Immature natural killer cell (primary cell): ENCODE measurements around the gene MED27. TPM values are rescaled to one million over a fixed set of nuclear protein-coding genes. Genes with fewer than 3 reads are reported as not detected.

Experiments
- DNase-seq, 3 donors: peaks; one replicate each; pipeline ENCODE4 v3.0.0; 2022; ENCODE audit warnings: mixed read lengths in 1 of 3
- H3K27ac Mint-ChIP-seq, 6 donors: one replicate each; pipeline ENCODE4 v1.8.0; 2020; ENCODE audit warnings: mixed read lengths in 6 of 6, mild to moderate bottlenecking in 5 of 6, inconsistent platforms in 4 of 6, moderate library complexity in 3 of 6
- H3K27me3 Mint-ChIP-seq, 3 donors: one replicate each; pipeline ENCODE4 v1.8.0; 2020 to 2021; ENCODE audit warnings: low read depth in 3 of 3, mild to moderate bottlenecking in 3 of 3, mixed read lengths in 3 of 3, moderate library complexity in 3 of 3, inconsistent platforms in 1 of 3
- H3K36me3 Mint-ChIP-seq, 3 donors: one replicate each; pipeline ENCODE4 v1.8.0; 2020; ENCODE audit warnings: mixed read lengths in 3 of 3, inconsistent platforms in 2 of 3, mild to moderate bottlenecking in 2 of 3
- H3K4me1 Mint-ChIP-seq, 2 donors: one replicate each; pipeline ENCODE4 v1.8.0; 2020; ENCODE audit warnings: inconsistent platforms in 2 of 2, mild to moderate bottlenecking in 2 of 2, mixed read lengths in 2 of 2, moderate library complexity in 1 of 2
- H3K4me3 Mint-ChIP-seq, 5 donors: one replicate each; pipeline ENCODE4 v1.8.0; 2020; ENCODE audit warnings: mild to moderate bottlenecking in 5 of 5, mixed read lengths in 5 of 5, inconsistent platforms in 3 of 5, moderate library complexity in 3 of 5
- H3K9me3 Mint-ChIP-seq, 6 donors: one replicate each; pipeline ENCODE4 v1.8.0; 2020; ENCODE audit warnings: mild to moderate bottlenecking in 6 of 6, mixed read lengths in 6 of 6, inconsistent platforms in 4 of 6, moderate library complexity in 3 of 6
- polyA plus RNA-seq, 3 donors: library from polyadenylated mRNA; unstranded; fragments of 300-500 nt; fragmentation: Illumina TruSeq; gene quantifications; one replicate each; pipeline ENCODE4 v1.2.3, GENCODE V29; 2021

MED27 gene
- polyA plus RNA-seq, 3 donors from 2014 or later = 46.3 to 90.1 (median 53.7) TPM

DNA sequence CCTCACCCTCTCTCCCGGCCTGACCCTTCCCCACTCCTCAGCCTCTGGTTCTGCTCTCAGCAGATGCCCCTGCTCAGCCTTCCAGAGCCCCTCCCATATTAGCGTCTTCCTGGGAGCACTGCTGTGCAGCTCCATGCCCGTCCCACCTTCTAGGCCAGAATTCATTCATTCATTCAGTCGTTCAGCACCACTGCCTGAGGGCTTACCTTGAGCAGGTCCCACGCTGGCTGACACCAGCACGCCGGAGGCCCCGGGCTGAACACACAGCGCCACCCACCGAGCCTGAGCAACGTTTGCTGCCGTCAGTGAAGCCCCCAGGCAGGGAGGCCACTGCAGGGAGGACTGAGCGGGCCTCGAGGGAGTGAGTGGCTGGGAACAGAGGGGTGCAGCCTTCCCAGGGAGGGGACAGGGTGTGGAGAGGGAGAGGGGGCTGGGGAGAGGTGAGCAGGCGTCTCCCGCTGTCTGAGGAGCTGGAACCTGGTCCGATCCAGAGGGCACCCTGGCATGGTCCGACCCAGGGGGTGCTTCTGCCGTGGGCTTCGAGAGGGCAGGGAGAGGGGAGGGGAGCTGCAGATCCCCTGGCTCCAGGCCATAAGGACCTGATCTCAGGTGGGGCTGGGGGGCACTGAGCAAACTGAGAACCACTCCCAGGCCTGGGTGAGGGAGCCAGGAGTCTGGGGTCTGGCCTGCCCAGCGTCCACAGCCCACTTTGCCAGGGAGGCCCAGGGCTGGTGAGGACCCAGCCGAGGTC is 241.0 kb downstream of the MED27 start:
- H3K27me3 Mint-ChIP-seq = peaks cover 0 to 3% (median 2%) of the 10 kb centered on the region in 3 donors
- peaks cover 0 to 7% (median 0%) of the 10 kb centered on the region in 3 donors for H3K36me3 Mint-ChIP-seq
- no peak overlapping the region for H3K4me3 Mint-ChIP-seq
- DNase-seq = no peak
- H3K4me1 Mint-ChIP-seq = no peaks in the 10 kb centered on the region
- peak overlapping the region in 1 of 6 donors; percentile 97 for H3K27ac Mint-ChIP-seq
- peaks cover 2 to 8% (median 6%) of the 10 kb centered on the region in 6 donors for H3K9me3 Mint-ChIP-seq

GRCh38 chr9:131837836-131838235 is 241.8 kb downstream of the MED27 start:
- no peak overlapping the region for H3K4me3 Mint-ChIP-seq
- H3K27me3 Mint-ChIP-seq = peaks cover 0 to 3% (median 2%) of the 10 kb centered on the region in 3 donors
- no peaks in the 10 kb centered on the region for H3K4me1 Mint-ChIP-seq
- H3K9me3 Mint-ChIP-seq = peaks cover 2 to 8% (median 7%) of the 10 kb centered on the region in 6 donors
- peaks cover 0 to 7% (median 0%) of the 10 kb centered on the region in 3 donors for H3K36me3 Mint-ChIP-seq
- no peak for DNase-seq
- peak overlapping the region in 1 of 6 donors; percentile 57 for H3K27ac Mint-ChIP-seq

DNA sequence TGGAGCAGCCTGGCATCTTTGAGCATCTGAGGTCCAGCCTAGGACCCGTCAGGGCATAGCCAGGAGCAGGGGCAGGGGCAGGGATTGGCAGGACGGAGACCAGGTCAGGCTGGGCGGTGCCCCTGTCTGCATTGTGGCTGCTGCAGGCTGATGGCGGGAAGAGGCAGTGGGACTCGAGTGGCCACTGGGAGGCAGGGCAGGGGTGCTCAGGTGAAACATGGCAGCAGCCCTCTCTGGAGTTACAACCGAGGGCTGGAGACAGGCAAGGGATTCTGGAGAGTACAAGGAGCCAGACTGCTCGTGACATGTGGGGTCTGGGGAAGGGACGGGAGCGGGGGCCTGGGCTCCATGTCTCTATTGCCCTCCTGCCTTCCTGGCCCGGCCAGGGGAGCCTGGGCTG is 242.4 kb downstream of the MED27 start:
- no peak for DNase-seq
- H3K4me3 Mint-ChIP-seq = no peak overlapping the region
- peaks cover 2 to 8% (median 7%) of the 10 kb centered on the region in 6 donors for H3K9me3 Mint-ChIP-seq
- no peaks in the 10 kb centered on the region for H3K4me1 Mint-ChIP-seq
- H3K27ac Mint-ChIP-seq = no peak overlapping the region
- H3K27me3 Mint-ChIP-seq = peaks cover 0 to 5% (median 2%) of the 10 kb centered on the region in 3 donors
- peaks cover 0 to 7% (median 0%) of the 10 kb centered on the region in 3 donors for H3K36me3 Mint-ChIP-seq

DNA sequence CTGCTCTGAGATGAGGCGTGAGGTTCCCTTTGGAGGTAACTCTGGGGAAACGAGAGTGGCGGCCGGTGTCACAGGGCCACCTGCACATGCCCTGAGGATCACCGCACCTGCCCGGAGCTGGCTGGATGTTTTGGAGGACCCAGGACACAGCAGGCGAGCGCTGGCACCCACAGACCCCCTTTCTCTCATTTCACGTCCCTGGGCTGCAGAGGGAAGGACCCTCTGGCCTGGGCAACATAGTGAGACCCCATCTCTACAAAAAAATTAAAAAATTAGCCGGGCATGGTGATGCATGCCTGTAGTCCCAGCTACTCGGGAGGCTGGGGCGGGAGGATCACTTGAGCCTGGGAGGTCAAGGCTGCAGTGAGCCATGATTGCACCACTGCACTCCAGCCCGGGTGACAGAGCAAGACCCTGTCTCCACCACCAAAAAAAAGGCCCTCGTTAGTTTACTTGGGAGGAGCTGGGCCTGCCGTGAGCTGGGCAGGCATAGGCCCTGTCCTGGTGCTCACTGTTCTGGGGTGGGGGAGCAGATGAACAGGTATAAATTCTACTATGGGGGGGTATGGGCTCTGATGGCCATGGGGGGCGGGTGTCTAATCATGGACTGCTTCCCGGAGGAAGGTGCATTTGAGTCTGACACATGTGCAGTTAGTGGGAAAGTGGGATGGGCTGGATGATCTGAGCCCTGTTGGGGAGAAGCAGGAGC is 242.9 kb downstream of the MED27 start:
- no peak for DNase-seq
- Mint-ChIP-seq H3K9me3 (peaks cover 2 to 8% (median 7%) of the 10 kb centered on the region in 6 donors), H3K27ac (no peak overlapping the region), H3K4me1 (no peaks in the 10 kb centered on the region), H3K36me3 (peaks cover 0 to 7% (median 0%) of the 10 kb centered on the region in 3 donors), H3K27me3 (peaks cover 0 to 9% (median 2%) of the 10 kb centered on the region in 3 donors), H3K4me3 (no peak overlapping the region)

DNA sequence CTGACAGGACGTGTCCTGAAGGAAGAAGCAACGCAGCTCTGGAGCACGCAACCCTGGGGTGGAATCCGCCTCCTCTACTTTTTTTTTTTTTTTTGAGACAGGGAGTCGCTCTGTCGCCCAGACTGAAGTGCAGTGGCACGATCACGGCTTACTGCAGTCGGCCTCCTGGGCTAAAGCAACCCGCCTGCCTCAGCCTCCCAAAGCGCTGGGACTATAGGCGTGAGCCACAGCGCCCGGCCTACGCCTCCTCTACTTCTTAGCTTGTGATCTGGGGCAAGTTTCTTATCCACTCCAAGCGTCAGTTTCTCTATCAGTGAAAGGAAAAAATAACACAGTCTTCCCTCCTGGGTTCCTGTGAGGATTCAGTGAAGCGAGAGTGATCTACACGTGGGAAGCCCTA is 243.6 kb downstream of the MED27 start:
- H3K36me3 Mint-ChIP-seq = peaks cover 0 to 7% (median 0%) of the 10 kb centered on the region in 3 donors
- no peak overlapping the region for H3K27ac Mint-ChIP-seq
- H3K9me3 Mint-ChIP-seq = peaks cover 2 to 8% (median 7%) of the 10 kb centered on the region in 6 donors
- peaks cover 0 to 9% (median 0%) of the 10 kb centered on the region in 3 donors for H3K27me3 Mint-ChIP-seq
- no peak overlapping the region for H3K4me3 Mint-ChIP-seq
- DNase-seq = no peak
- no peaks in the 10 kb centered on the region for H3K4me1 Mint-ChIP-seq

DNA sequence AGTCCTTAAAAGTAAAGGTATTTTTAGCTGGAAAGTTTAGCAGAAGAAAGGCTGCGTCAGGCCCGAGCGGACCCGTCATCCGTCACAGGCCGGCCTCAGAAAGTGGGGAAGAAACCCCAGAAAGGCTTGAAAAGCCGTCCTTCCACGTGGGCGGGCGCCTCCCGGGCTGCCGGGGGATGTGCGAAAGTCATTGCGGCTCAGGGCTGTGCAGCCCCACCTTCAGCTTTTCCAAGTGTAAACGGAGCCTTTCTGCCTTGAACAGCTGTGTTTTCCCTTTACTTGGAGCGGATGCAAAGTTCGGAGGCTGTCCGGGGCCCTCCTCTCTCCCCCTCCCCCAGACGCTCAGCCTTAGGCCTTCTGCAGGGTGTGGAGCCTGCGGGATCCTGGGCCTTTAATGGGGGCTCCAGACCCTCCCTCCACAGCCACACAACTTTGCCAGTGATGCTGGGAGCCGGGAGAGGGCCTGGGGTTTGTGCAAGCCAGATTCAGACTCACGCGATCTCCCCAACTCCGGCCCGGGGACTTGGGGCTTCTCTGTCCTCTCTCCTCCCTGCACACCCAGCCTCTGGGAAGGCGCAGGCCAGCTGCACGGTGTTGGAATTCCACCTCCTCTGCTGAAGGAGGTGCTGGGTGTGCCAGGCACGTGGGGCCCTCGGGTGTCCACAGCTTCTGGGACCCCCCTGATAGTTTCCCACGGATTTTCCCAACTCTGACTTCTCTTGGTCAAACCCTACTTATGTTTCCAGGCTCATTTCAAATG is 244.3 kb downstream of the MED27 start:
- H3K27ac Mint-ChIP-seq = no peak overlapping the region
- H3K9me3 Mint-ChIP-seq = peaks cover 2 to 8% (median 7%) of the 10 kb centered on the region in 6 donors
- H3K36me3 Mint-ChIP-seq = peaks cover 0 to 7% (median 0%) of the 10 kb centered on the region in 3 donors
- no peak overlapping the region for H3K4me3 Mint-ChIP-seq
- H3K4me1 Mint-ChIP-seq = no peaks in the 10 kb centered on the region
- H3K27me3 Mint-ChIP-seq = peaks cover 0 to 9% (median 0%) of the 10 kb centered on the region in 3 donors
- no peak for DNase-seq

- no peak for DNase-seq
- Mint-ChIP-seq H3K27ac (no peak overlapping the region), H3K4me1 (no peaks in the 10 kb centered on the region), H3K4me3 (no peak overlapping the region), H3K36me3 (peaks cover 0 to 7% (median 0%) of the 10 kb centered on the region in 3 donors), H3K27me3 (peaks cover 0 to 9% (median 0%) of the 10 kb centered on the region in 3 donors), H3K9me3 (peaks cover 2 to 8% (median 7%) of the 10 kb centered on the region in 6 donors)
Observed at GRCh38 chr9:131834721-131835120, 244.9 kb downstream of the MED27 start.

GRCh38 chr9:131833906-131834305 is 245.8 kb downstream of the MED27 start:
- no peak overlapping the region for H3K4me3 Mint-ChIP-seq
- H3K9me3 Mint-ChIP-seq = peaks cover 2 to 8% (median 7%) of the 10 kb centered on the region in 6 donors
- H3K27ac Mint-ChIP-seq = no peak overlapping the region
- peaks cover 0 to 9% (median 0%) of the 10 kb centered on the region in 3 donors for H3K27me3 Mint-ChIP-seq
- H3K4me1 Mint-ChIP-seq = no peaks in the 10 kb centered on the region
- no peak for DNase-seq
- peaks cover 0 to 7% (median 0%) of the 10 kb centered on the region in 3 donors for H3K36me3 Mint-ChIP-seq

- H3K36me3 Mint-ChIP-seq = peaks cover 0 to 7% (median 0%) of the 10 kb centered on the region in 3 donors
Observed at GRCh38 chr9:131833083-131833482, 246.6 kb downstream of the MED27 start.

GRCh38 chr9:131831380-131832165 is 248.1 kb downstream of the MED27 start:
- Mint-ChIP-seq H3K4me1 (no peaks in the 10 kb centered on the region), H3K36me3 (peaks cover 0 to 7% (median 0%) of the 10 kb centered on the region in 3 donors), H3K9me3 (peaks cover 2 to 8% (median 7%) of the 10 kb centered on the region in 6 donors), H3K27ac (no peak overlapping the region), H3K27me3 (peaks cover 2 to 9% (median 3%) of the 10 kb centered on the region in 3 donors), H3K4me3 (no peak overlapping the region)
- DNase-seq = no peak

More at GRCh38 chr9:131833083-131833482, 246.6 kb downstream of the MED27 start:
- Mint-ChIP-seq H3K27me3 (peaks cover 0 to 9% (median 0%) of the 10 kb centered on the region in 3 donors), H3K9me3 (peaks cover 2 to 8% (median 7%) of the 10 kb centered on the region in 6 donors), H3K4me3 (no peak overlapping the region), H3K4me1 (no peaks in the 10 kb centered on the region), H3K27ac (peak overlapping the region in 1 of 6 donors; percentile 30)
- DNase-seq = no peak

- H3K36me3 Mint-ChIP-seq = no peaks in the 10 kb centered on the region
- peaks cover 0 to 2% (median 0%) of the 10 kb centered on the region in 6 donors for H3K9me3 Mint-ChIP-seq
- H3K27me3 Mint-ChIP-seq = peaks cover 4 to 10% (median 7%) of the 10 kb centered on the region in 3 donors
- DNase-seq = no peak
- no peak overlapping the region for H3K4me3 Mint-ChIP-seq
- H3K4me1 Mint-ChIP-seq = no peaks in the 10 kb centered on the region
- no peak overlapping the region for H3K27ac Mint-ChIP-seq
Observed at GRCh38 chr9:131827821-131828369, 251.8 kb downstream of the MED27 start.

DNA sequence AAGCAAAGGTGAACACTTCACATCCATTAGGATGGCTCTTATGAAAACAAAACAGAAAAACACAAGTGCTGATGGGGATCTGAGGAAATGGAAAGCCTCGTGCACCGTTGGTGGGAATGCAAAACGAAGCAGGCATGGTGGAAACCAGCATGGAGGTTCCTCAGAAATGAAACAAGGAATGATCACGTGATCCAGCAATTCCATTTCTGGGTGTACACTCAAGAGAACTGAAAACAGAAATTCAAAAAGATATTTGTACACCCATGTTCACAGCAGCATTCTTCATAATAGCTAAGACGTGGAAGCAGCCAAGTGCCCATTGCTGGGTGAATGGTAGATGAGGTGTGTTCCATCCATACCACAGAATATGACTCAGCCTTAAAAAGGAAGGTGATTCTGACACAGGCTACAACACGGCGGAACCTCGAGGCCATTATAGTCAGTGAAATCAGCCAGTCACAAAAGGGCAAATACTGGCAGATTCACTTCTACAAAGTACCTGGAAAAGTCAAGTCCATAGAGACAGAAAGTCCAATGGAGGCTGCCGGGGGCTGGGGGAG is 252.6 kb downstream of the MED27 start:
- Mint-ChIP-seq H3K4me3 (no peak overlapping the region), H3K9me3 (peaks cover 0 to 2% (median 0%) of the 10 kb centered on the region in 6 donors), H3K36me3 (no peaks in the 10 kb centered on the region), H3K4me1 (no peaks in the 10 kb centered on the region), H3K27ac (no peak overlapping the region), H3K27me3 (peaks cover 4 to 7% (median 6%) of the 10 kb centered on the region in 3 donors)
- DNase-seq = no peak
